Upper lobe of left lung (tissue), 6 donors: Measurements from ENCODE around the gene KHDC3L. TPM values are rescaled to one million over a fixed set of nuclear protein-coding genes. Genes with fewer than 3 reads are reported as not detected.

Experiments used
- ATAC-seq, 2 donors: fragments of 200-7000 bp; cut with Tn5 transposase; one replicate each; pipeline ENCODE4 v1.9.1; 2022; ENCODE audit warnings: mild to moderate bottlenecking in 2 of 2, moderate library complexity in 2 of 2; ENCODE audit not compliant: low FRiP score in 2 of 2
- DNase-seq, 2 donors: peaks; one replicate each; pipeline ENCODE4 v3.0.0-alpha.2; 2019 to 2020
- H3K27ac ChIP-seq, 4 donors: fragments of 200-600 bp; sonication (generic); one replicate each; pipeline ENCODE4 v1.5.1; 2016 to 2019
- H3K27me3 ChIP-seq, 4 donors: fragments of 200-600 bp; sonication (generic); one replicate each; pipeline ENCODE4 v1.5.1; 2017 to 2019
- H3K36me3 ChIP-seq, 4 donors: fragments of 200-600 bp; sonication (generic); one replicate each; pipeline ENCODE4 v1.5.1; 2016 to 2019
- H3K4me1 ChIP-seq, 4 donors: fragments of 200-600 bp; sonication (generic); one replicate each; pipeline ENCODE4 v1.5.1; 2018 to 2019
- H3K4me3 ChIP-seq, 4 donors: fragments of 200-600 bp; sonication (generic); one replicate each; pipeline ENCODE4 v1.5.1; 2017 to 2019; ENCODE audit warnings: mild to moderate bottlenecking in 2 of 4, moderate library complexity in 1 of 4
- H3K9me3 ChIP-seq, 4 donors: fragments of 200-600 bp; sonication (generic); one replicate each; pipeline ENCODE4 v1.5.1; 2018 to 2019
- EP300 ChIP-seq, 4 donors: sonication (generic); formaldehyde crosslinking; IDR thresholded peaks; one replicate each; pipeline ENCODE4 v1.5.1; 2017; ENCODE audit warnings: antibody characterized with exemption in 4 of 4, control low read depth in 2 of 4
- POLR2A ChIP-seq, 4 donors: fragments of 450-650 bp; IDR thresholded peaks; one replicate each; pipeline ENCODE4 v1.5.1; 2016 to 2017; ENCODE audit warnings: antibody characterized with exemption in 4 of 4, mild to moderate bottlenecking in 2 of 4
- POLR2AphosphoS5 ChIP-seq, 2 donors: sonication (generic); formaldehyde crosslinking; IDR thresholded peaks; one replicate each; pipeline ENCODE4 v1.5.1; 2017; ENCODE audit warnings: antibody characterized with exemption in 2 of 2
- WGBS, 2 donors: methylation state at CpG; one replicate each; pipeline ENCODE4 v1.1.5; 2017 to 2018; 5-methylcytosine and 5-hydroxymethylcytosine counted together
- small RNA-seq, 4 donors: library from RNA; depleted of rRNA; stranded (forward); fragments of <200 nt; gene quantifications; one replicate each; pipeline ENCODE3, GENCODE V24; 2016
- total RNA-seq, 6 donors: library from RNA; depleted of rRNA in 4 of 6; stranded (reverse); fragments of >200 nt in 4 of 6; gene quantifications; one replicate each; pipeline versions ENCODE4 v1.1.0 to v1.2.1, GENCODE V29; 2016 to 2021
- TF ChIP-seq, protein P1 (sequence below), 6 experiments: fragments of 450-650 bp in 4 of 6; fragments of 200-600 bp in 2 of 6; sonication (generic) in 2 of 6; IDR thresholded peaks; one replicate each; pipeline ENCODE4 v1.5.1; 2016 to 2019; ENCODE audit warnings: antibody characterized with exemption in 6 of 6
- donor health status: DM: no; HTN: no; CAD: no; lungs with moderate emphysema.
- donor health status: DM: no; HTN: yes; CAD: no; lungs with severe emphysema.

KHDC3L gene
- total RNA-seq, 6 donors from 2014 or later = not detected

DNA sequence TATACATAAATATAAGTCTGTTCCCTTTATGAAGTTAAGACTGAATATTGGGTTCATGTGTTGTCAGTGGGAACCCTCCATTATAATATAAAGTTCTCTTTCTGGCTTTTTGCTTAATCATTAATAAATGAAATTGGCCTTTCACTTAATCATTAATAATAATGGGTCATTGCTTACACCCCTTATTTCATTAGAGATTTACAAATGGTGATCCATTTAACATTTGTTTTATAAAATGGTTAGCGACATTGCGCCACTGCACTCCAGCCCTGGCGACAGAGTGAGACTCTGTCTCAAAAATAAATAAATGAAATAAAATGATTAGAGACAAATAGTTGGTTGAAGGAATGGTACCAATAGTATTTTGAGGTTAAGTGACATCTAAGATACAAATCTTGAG, 50.6 kb downstream of the KHDC3L start:
- Histone ChIP-seq H3K27ac (no peak overlapping the region), H3K9me3 (no peaks in the 10 kb centered on the region), H3K4me3 (no peak overlapping the region), H3K4me1 (no peaks in the 10 kb centered on the region), H3K27me3 (no peaks in the 10 kb centered on the region), H3K36me3 (peaks cover 0 to 2% (median 0%) of the 10 kb centered on the region in 4 donors)
- no peak for ATAC-seq
- TF ChIP-seq, protein P1, sequence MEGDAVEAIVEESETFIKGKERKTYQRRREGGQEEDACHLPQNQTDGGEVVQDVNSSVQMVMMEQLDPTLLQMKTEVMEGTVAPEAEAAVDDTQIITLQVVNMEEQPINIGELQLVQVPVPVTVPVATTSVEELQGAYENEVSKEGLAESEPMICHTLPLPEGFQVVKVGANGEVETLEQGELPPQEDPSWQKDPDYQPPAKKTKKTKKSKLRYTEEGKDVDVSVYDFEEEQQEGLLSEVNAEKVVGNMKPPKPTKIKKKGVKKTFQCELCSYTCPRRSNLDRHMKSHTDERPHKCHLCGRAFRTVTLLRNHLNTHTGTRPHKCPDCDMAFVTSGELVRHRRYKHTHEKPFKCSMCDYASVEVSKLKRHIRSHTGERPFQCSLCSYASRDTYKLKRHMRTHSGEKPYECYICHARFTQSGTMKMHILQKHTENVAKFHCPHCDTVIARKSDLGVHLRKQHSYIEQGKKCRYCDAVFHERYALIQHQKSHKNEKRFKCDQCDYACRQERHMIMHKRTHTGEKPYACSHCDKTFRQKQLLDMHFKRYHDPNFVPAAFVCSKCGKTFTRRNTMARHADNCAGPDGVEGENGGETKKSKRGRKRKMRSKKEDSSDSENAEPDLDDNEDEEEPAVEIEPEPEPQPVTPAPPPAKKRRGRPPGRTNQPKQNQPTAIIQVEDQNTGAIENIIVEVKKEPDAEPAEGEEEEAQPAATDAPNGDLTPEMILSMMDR (IDR thresholded peaks at IDR 0.05) = no peak
- TF ChIP-seq POLR2A (IDR thresholded peaks at IDR 0.05) (no peak), POLR2AphosphoS5 (IDR thresholded peaks at IDR 0.05) (no peak), EP300 (IDR thresholded peaks at IDR 0.05) (no peak)
- no peak for DNase-seq
- WGBS, 2 donors = 74 to 82% methylated on average over 3 of the region's 3 CpGs

Small RNA genes lying within 50 kb of the gene (small RNA-seq; reads per million reads assigned to genes)
- gene RPL39P3 = 0 reads per million in 4 donors

Other genes starting within 250 kb of the KHDC3L start
- gene KHDC1L, start 137.2 kb upstream of the KHDC3L start, total RNA-seq = not detected
- gene KHDC1, start 99.5 kb upstream of the KHDC3L start, total RNA-seq = 1 to 10 TPM in 5 of 6 donors, not detected in 1; 1.3 to 2.6 (median 2.0) TPM
- not detected for gene DPPA5, start 8.4 kb upstream of the KHDC3L start, total RNA-seq
- under 1 TPM in 1 of 6 donors, not detected in 5; 0.43 TPM for gene OOEP, start 7.2 kb downstream of the KHDC3L start, total RNA-seq
- 1 to 10 TPM in 5 of 6 donors, under 1 TPM in 1; 0.92 to 8.5 (median 1.8) TPM for gene DDX43, start 32.2 kb downstream of the KHDC3L start, total RNA-seq
- 10 to 100 TPM in 2 of 6 donors, 1 to 10 TPM in 4; 4.9 to 15.7 (median 9.0) TPM for gene CGAS, start 89.6 kb downstream of the KHDC3L start, total RNA-seq
- gene MTO1, start 99.1 kb downstream of the KHDC3L start, total RNA-seq = 10 to 100 TPM in 5 of 6 donors, 1 to 10 TPM in 1; 8.9 to 56.6 (median 25.9) TPM
- over 10,000 TPM in 1 of 6 donors, 1,000 to 10,000 TPM in 5; 3,617 to 10,582 (median 7,272) TPM for gene EEF1A1, start 158.4 kb downstream of the KHDC3L start, total RNA-seq